Stimulated activated CD4-positive, alpha-beta T cell treated with anti-CD3 and anti-CD28 coated beads, Interleukin-15, amount 100 ng/mL, for 48 hours (primary cell): ENCODE data around the gene CACNA1D.

ENCODE experiments used
- DNase-seq, 2 donors: peaks; one replicate each; pipeline ENCODE4 v3.0.0-alpha.2; 2020; ENCODE audit warnings: low read depth in 2 of 2

Gene CACNA1D

DNA sequence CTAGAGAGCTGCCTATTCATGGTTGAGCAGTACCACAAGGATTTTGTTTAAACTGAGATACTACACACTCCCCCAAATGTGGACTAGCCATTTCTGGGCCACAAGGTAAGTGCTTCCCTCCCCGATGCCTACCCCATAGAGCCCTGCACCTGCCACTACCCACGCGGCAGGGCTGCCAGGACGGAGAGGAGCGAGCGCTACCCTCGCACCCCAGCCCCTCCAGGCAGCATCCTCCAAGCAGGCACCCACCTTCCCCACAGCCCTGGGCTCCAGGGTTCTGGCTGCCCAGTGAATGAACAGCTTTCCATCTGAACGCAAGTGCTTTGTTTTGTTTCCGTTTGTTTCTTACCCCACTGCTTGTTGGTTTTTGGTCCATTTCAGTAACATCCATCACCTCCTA is 292.6 kb downstream of the CACNA1D start:
- DNase-seq, result no peak

DNA sequence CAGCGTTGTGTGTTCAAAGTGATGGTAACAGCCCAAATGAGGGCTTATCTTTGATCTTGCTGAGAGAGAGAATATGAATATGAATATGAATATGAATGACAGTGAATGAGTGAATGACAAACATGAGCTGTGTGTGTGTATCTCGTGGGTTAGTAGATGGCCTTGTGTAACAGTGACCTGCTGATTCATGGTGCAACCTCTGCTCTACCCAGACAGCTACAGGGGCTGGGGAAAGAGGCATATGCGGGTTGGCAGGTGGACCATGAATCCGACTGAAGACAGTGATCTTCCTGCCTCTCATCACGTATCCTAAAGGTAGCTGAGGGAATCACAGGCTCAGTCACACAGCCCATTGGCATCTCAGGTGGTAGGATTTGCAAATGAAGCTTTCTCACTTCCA is 293.6 kb downstream of the CACNA1D start:
- DNase-seq, result no peak

DNA sequence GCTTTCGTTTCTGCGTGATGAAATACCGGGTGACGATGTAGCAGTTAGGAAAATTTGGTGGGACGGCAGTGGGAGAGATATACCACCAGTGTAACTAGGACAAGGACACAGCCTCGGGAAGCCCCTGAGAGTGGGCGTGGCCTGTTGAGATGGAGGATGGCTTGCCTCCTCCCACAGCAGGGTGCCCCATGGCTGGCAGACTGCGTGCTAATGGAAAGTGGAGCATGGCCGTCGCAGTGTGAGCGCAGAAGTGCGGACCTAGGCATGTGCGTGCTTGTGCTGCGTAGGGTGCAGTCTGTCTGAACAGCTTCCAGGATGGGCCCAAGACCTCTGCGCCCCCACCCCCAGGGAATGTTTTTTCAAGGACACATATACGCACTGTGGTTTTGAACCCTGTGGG is 295.0 kb downstream of the CACNA1D start:
- no peak for DNase-seq

DNA sequence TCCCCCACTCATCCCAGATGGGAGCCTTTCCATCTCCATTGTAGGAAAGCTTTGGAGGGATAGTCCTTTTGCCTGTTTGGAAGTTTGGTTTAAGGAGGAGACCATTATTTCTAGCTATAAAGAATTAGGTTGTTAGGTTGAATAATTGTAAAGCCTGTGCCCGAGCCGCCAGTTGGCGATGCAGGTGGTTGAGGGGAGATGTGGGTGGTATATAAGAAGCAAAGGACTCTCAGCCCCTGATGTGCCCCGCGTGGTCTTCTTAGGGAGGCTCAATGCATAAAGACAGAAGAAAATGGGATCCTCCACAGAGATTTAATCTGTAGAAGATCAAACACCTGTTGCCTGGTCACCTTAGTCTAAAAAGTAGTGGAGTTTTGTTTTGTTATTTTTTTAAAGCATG is 296.1 kb downstream of the CACNA1D start:
- no peak for DNase-seq

DNA sequence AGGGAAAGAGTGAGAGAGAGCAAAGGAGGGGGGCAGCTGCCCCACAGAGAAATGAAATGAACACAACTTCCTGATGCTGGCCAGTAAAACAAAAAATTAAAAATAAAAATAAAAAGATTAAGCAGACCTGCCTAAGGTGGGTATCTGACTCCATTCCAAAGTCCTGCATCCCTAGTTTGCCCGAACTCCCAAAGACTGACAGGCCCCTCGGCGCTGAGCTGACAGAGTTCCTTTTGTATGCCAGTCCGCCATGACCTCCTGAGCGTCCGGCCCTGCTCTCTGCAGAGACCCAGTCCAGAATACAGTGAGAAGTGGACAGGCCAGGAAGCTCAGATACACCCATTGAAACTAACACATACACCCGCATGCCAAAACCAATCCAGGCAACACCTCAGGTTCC is 296.9 kb downstream of the CACNA1D start:
- DNase-seq, result no peak

DNA sequence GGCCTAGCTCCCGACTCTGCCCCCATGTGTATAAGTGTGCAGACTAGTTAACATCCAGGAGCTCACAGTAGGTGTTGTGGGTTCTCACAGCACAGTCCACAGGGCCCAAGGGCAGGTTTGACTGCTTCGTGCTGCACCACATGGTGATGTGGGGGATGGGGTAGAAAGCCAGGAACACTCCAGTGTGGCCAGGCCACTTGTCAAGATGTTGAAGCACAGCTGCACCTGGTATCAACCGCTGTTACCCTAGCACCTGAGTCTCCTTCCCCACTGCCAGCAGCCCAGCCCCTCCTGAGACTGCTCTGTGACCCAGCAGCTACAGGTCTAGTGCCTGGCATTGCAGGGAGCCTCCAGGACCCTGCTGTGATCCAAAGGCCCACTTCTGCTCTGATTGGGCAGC is 298.5 kb downstream of the CACNA1D start:
- DNase-seq, result no peak

DNA sequence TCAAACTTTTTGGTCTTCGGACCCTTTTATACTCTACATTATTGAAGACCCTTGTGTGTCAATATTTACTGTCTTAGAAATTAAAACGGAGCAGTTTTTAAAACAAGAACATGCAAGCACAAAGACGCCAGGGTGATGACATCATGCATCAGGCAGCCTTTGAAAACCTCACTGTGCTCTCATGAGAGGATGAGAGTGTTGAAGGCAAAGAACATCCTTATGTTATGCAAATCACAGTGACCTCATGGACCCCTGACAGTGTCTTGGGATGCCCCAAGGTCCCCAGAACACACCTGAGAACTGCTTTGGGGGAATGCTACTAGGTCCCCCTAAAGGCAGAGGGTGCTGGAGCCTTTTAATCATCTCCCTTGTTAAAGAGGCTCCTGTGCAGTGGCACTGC is 300.2 kb downstream of the CACNA1D start:
- DNase-seq, result no peak

DNA sequence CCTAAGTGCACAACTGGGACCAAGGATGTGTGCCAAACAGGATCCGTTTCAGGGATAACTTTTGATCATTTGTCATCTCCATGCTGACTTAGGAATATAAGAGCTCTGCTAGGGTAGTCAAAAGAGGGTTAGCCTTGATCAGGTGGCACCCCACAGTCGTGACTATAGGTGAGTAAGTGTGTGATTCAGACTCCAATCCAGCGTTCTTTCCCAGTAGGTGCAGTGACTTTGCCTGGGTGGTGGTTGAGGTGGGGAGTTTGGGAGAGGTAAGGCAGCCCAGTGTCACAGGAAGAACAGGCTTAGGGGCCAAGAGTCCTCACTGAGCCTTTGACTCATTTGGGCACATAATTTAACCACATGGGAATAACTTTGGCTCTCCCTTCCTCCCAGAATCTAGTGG is 300.8 kb downstream of the CACNA1D start:
- no peak for DNase-seq

DNA sequence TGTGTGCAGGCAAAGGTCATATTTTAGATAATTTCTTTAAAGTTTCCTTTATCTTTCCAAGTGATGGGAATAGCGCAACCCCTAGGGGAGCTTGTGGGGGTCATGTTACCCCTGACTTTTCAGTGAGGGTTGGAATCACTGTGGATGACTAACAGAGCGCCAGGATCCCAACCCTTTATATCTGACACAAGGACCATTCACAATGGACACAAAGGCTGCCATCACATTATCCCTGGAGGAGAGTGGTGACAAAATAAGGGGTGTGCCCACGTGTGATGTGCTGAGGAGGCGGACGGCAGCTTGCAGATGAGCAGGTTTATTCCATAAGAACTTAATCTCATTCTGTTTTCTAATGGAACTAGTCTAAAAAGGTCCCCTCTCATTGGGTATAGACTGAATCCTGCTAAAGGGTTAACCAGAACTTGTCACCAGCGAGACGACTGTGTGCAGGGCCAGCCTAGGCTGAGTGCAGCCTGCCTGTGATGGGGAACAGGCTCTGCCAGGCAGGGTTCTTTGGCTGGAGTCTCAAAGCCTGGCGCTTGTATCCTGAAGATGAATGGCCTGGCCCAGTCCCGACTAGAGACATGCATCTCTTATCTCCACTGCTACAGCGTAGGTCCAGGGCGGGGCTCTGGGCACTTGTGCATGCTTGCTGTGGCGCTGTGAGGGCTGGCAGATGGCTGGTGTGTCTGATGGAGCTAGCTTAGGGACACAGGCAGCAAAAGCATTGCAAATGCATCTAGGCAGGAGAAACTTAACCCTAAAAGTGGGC is 301.6 kb downstream of the CACNA1D start:
- no peak for DNase-seq

DNA sequence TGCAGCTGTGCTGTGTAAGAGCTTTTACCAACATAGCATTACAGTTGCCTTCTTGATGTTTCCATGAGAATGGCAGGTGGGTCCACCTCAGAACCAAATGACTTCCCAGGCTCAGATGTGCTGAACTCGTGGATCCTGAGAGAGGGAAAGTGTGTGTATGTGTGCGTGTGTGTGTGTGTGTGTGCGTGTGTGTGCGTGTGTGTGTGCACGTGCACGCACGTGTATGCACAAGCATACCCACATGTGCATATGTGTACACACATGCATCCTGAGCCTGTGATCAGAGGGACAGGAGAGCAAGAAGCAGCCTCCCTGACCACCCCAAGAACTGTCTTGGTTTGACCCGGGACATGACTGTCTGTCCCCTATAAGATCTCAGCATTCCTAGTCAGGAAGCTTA is 303.7 kb downstream of the CACNA1D start:
- no peak for DNase-seq

DNA sequence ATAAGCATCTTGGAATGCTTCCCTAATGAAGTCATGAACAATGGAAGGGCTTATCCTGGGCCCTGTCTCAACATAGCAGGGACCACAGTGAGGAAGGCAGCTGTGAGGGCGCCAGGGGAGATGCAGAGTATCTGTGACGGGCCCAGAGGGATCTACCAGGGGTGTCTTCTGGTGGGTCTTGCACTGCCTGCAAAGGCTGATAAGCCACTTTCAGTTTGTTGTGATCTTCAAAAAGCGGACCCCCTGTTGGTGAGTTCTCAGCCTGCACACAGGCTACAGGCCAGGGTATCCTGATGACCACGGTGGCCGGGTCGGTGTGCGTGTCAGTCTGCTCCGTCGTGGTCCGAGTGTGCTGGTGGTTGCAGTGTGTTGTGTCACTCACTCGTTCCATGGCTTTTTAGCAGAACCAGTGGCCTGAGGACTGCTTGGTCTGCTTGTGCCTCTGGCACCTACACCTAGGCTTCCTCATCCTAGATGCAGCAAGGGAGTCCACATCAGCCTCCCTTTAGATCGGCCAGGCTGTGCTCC is 305.0 kb downstream of the CACNA1D start:
- no peak for DNase-seq

DNA sequence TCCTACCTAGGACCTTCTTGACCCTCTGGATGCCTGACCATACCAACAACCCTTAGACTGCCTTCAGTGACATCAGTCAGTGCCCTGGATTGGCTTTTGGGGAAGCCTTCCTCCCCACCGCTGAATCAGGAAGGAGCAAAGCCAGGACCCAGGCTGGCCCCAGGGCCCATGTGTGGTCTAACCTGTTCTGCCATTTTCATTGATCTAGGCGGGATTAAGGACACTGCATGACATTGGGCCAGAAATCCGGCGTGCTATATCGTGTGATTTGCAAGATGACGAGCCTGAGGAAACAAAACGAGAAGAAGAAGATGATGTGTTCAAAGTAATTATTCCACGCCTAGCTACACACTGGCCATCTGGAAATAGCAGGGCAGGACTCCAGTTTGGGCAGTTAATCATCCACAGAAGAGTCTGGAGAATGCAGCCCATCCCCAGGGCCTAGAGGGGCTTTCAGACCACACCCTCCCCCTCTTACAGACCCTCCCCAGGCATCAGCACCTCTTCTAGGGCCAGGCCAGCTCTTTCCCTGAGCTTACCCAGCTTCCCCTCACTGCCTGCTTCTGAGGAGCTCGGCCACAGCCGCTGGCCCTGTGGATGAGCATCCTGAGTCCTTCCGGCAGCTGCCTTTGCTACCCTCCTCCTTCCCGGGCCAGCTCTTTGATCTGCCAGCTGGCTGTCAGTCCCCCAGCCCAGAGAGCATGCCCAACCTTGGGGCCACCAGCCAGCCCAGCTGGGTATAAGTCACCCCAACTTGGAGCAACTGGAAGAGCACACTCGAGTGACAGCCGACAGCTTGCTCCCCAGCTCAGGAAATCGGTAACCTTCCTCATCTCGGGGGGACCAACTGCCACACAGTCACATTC is 305.9 kb downstream of the CACNA1D start:
- no peak for DNase-seq

DNA sequence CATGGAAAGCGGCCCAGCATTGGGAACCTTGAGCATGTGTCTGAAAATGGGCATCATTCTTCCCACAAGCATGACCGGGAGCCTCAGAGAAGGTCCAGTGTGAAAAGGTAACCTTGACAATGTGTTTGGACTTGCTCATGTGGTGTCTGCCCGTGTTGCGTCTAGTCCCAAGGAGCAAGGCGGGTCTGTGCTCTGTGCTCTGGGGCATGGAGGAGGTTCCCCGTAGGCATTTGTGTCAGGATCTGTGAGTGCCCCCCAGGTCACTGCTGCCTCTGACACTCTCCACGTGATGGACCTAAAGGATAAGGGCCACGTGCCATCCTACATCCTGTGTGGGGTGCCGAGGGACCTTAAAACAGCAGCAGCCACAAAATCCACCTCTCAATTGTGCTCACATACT is 306.9 kb downstream of the CACNA1D start:
- no peak for DNase-seq

DNA sequence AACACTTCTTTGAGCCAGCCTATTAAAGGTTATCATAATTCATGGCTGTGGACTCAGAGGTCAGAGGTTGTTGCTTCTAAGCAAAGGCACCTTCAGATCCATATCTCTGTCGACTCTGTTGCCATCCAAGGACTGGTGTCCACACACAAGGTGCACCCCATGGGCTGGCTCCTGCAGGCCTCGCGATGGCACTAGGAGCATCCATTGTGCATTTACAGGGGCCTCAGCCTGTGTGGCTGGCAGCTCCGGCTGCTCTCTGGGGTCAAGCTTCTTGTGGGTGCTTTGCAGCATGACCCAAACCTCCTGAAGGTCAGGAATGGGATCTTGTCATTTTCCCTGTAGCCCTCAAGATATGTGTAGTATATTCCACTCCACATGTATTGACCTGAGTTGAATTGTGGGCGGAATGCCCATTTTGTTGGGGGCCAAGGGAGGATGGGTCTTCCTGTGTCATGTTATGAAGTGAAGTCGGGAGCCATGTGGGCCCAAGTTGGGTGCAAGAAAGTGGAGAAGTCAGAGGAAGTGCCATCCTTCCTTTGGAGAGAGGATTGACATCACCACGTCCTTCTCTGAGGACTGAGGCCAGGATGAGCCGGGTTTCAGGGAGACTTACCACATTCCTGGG is 308.0 kb downstream of the CACNA1D start:
- no peak for DNase-seq

DNA sequence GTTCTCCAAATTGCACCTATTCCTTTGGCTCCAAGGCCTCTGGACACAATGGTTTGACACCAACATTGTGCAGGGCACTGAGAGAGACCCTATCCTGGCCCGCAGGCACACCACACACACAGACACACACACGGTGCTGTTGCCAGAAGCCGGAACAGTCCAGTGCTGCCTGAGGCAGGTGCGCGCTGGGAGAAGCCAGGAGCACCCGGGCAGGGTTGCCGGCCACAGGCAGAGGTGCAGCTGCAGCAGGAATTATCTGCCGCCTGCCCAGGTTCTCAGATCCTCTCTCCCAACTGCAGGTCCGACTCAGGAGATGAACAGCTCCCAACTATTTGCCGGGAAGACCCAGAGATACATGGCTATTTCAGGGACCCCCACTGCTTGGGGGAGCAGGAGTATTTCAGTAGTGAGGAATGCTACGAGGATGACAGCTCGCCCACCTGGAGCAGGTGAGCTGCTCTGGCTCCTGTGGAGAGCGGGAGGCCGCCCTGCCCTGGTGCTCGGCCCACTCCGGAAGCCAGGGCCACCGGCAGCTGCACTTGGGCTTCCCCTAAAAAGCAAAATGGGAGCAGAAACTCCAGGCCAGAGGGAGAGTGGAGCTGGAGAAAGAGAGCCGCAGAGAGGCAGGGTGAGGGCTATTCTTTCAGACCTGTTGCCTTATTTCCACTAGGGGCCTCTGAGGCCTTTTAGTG is 308.9 kb downstream of the CACNA1D start:
- DNase-seq, result no peak

DNA sequence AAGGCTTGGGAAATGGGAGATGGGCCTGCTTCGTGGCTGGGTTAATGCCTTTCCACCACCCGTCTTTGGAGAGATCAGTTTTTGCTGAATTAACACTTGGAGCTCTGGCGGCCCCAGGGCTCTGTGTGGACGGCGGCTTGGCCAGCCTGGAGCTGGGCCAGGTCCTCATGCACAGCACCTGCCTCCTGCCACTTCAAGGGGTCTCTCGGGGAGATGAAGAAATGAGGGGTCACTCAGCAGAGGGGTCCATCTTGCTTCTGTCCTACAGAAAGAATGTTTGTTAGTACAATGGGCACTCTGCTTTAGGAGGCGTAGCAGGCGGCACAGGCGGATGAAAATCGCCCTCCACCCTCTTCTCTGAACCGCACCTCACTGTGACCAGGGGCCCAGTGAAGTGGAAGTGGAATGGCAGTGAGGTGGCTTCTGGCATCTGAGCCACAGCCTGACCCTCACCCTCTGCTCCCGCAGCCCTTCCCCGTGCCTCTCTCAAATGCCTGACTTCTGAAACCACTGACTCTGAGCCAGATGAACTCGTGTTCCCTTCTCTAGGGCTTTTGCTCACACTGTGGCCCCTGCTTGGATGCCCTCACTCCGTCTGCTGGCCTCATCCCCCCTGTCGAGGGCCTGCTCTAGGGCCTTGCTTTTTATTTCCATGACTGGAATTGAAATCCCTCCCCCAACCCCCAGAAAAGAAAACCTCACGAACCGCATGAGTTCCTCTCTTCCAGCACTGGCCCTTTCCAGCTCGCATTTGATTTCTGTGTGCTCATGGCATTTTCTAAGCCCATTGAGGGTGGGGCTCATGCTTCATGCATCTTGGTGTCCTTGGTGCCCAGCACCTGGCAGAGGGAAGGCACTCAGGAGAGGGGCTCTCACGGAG is 309.6 kb downstream of the CACNA1D start:
- no peak for DNase-seq

DNA sequence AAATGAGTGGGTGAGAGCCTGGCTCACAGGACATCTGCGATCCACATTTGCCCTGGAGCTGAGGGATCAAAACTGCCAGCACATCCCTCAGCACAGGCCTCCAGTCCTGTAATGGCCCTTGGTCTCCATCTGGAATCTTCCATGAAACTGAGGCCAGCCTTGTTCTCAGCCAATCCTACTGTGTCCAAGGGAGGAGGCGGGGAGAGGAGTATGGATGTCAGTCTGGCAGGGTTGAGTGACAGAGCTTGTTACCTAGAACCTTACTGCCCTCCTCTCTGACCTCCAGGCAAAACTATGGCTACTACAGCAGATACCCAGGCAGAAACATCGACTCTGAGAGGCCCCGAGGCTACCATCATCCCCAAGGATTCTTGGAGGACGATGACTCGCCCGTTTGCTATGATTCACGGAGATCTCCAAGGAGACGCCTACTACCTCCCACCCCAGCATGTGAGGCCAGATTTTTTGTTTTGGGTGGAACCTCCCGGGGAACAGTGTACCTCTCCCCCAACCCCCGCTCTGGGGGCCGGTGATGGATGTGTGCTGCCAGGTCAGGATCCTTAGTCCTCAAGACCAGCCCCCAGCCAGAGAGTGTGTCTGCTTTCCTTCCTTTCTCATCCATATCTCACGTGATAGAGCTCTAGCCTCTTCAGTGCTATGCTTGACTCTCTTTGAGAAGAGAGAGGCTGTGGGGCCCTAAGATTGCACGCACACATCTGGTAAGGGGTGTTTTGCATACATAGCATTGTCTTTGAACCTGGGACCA is 310.5 kb downstream of the CACNA1D start:
- no peak for DNase-seq

DNA sequence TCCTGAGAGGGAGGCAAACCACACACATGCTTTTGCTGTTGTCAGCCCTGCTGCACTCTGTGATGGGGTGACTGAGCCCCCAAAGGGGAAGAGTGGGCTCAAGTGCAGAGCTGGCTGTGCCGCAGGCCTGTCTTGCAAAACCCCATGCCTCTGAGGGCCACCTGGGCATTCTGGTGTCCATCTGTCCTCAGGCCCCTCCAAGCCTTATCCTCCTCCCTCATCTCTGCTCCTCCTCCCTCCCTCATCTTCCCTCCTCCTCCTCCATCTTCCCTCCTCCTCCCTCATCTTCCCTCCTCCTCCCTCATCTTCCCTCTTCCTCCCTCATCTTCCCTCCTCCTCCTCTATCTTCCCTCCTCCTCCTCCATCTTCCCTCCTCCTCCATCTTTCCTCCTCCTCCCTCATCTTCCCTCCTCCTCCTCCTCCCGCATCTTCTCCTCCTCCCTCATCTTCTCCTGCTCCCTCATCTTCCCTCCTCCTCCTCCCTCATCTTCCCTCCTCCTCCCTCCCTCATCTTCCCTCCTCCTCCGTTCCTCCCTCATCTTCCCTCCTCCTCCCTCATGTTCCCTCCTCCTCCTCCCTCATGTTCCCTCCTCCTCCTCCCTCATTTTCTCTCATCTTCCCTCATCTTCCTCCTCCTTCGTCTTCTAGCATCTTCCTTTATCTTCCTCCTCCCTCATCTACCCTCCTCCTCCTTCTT is 311.2 kb downstream of the CACNA1D start:
- DNase-seq, result no peak
